HEK293T (cell line): ENCODE data around the gene CACNA1G.

ENCODE experiments used
- BHLHE40 ChIP-seq: fragments of 450-650 bp; IDR thresholded peaks from 2 replicates; pipeline ENCODE4 v1.6.1; 2016; ENCODE audit warnings: mild to moderate bottlenecking, moderate library complexity, borderline replicate concordance
- FOXA1 ChIP-seq: fragments of 450-650 bp; IDR thresholded peaks from 2 replicates; pipeline ENCODE4 v1.6.1; 2016; ENCODE audit warnings: mild to moderate bottlenecking
- FOXK2 ChIP-seq: fragments of 450-650 bp; IDR thresholded peaks from 2 replicates; pipeline ENCODE4 v1.6.1; 2016; ENCODE audit warnings: mild to moderate bottlenecking
- FOXM1 ChIP-seq: fragments of 450-650 bp; IDR thresholded peaks from 2 replicates; pipeline ENCODE4 v1.6.1; 2017; ENCODE audit warnings: mild to moderate bottlenecking, borderline replicate concordance
- HDGF ChIP-seq: fragments of 450-650 bp; IDR thresholded peaks from 2 replicates; pipeline ENCODE4 v1.6.1; 2017; ENCODE audit warnings: antibody characterized with exemption, borderline replicate concordance
- SP1 ChIP-seq: fragments of 450-650 bp; IDR thresholded peaks from 2 replicates; pipeline ENCODE4 v1.6.1; 2017
- TARDBP ChIP-seq: fragments of 450-650 bp; IDR thresholded peaks from 2 replicates; pipeline ENCODE4 v1.6.1; 2016
- TF ChIP-seq, protein P1 (sequence below): fragments of 450-650 bp; IDR thresholded peaks from 2 replicates; pipeline ENCODE4 v1.6.1; 2016

DNA sequence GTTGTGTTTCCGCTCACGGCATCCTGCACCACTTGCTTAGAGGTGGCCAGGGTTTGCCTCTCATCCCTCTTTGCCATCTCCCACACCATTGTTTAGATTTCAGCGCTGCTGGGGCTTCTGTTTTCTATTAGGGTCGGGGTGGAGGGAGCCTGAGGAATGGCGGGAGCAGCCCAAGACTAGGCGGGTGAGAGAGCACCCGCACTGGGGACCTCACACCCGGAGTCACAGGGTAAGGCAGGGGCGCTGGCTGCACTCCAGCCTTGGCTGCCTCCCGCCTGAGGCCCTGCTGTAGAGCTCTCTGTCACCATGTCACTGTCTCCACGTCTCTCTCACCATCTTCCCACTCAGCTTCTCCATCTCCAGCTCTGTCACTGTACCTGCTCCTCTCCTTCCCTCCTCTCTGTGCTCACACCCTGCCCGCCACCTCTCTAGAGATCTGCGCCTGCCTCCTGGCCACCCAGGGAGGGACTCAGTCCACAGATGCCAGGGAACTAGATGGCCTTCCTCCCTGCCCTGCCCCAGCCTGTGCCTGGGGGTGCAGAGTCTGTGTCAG lies 41.4 kb downstream of the CACNA1G start:
- TF ChIP-seq SP1 = no peak
- TF ChIP-seq, protein P1, sequence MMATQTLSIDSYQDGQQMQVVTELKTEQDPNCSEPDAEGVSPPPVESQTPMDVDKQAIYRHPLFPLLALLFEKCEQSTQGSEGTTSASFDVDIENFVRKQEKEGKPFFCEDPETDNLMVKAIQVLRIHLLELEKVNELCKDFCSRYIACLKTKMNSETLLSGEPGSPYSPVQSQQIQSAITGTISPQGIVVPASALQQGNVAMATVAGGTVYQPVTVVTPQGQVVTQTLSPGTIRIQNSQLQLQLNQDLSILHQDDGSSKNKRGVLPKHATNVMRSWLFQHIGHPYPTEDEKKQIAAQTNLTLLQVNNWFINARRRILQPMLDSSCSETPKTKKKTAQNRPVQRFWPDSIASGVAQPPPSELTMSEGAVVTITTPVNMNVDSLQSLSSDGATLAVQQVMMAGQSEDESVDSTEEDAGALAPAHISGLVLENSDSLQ = no peak
- TF ChIP-seq BHLHE40 = no peak
- no peak for TF ChIP-seq FOXK2
- TF ChIP-seq HDGF = no peak
- no peak for TF ChIP-seq FOXA1
- no peak for TF ChIP-seq FOXM1
- TF ChIP-seq TARDBP = no peak
